ENCODE measurements around the gene INPP4B.

The INPP4B gene

GRCh38 chr4:142373610-142374009, 472.5 kb downstream of the INPP4B start:
- Histone ChIP-seq H4K20me1 (ENCODE audit: insufficient read depth, low read length) (no peaks in the 10 kb centered on the region), H3K9me3 (ENCODE audit: low read length) (no peaks in the 10 kb centered on the region), H3K4me3 (ENCODE audit: low read depth, low read length, poor library complexity, severe bottlenecking) (no peak overlapping the region), H2AFZ (ENCODE audit: low read length) (no peak overlapping the region), H3K36me3 (ENCODE audit: insufficient read depth, low read length) (no peaks in the 10 kb centered on the region), H3F3A (ENCODE audit: insufficient read depth, low read length) (no peaks in the 10 kb centered on the region), H3K4me1 (ENCODE audit: insufficient read depth, low read length, severe bottlenecking) (no peaks in the 10 kb centered on the region), H3K4me2 (ENCODE audit: low read length) (no peak overlapping the region), H3K27me3 (ENCODE audit: insufficient read depth, low read length) (no peaks in the 10 kb centered on the region), H3K79me2 (ENCODE audit: insufficient read depth, low read length) (no peaks in the 10 kb centered on the region), H3K9ac (ENCODE audit: low read length) (no peak overlapping the region), H3K27ac (ENCODE audit: low read depth, low read length, poor library complexity, severe bottlenecking) (no peak overlapping the region), H3K9me2 (ENCODE audit: low read depth, low read length) (no peaks in the 10 kb centered on the region)
- TF ChIP-seq CTCF (IDR thresholded peaks at IDR 0.05; ENCODE audit: low read length) (no peak), EZH2 (IDR thresholded peaks at IDR 0.05; ENCODE audit: borderline replicate concordance, low read length) (no peak)

GRCh38 chr4:142372530-142373260, 473.4 kb downstream of the INPP4B start:
- no peaks in the 10 kb centered on the region for H3K9me3 ChIP-seq (ENCODE audit: low read length)
- H3K9ac ChIP-seq (ENCODE audit: low read length) = no peak overlapping the region
- no peak overlapping the region for H3K27ac ChIP-seq (ENCODE audit: low read depth, low read length, poor library complexity, severe bottlenecking)
- H3K36me3 ChIP-seq (ENCODE audit: insufficient read depth, low read length) = no peaks in the 10 kb centered on the region
- no peak for TF ChIP-seq CTCF (IDR thresholded peaks at IDR 0.05; ENCODE audit: low read length)
- TF ChIP-seq EZH2 (IDR thresholded peaks at IDR 0.05; ENCODE audit: borderline replicate concordance, low read length) = no peak
- no peak overlapping the region for H2AFZ ChIP-seq (ENCODE audit: low read length)
- H3K79me2 ChIP-seq (ENCODE audit: insufficient read depth, low read length) = no peaks in the 10 kb centered on the region
- no peaks in the 10 kb centered on the region for H3K27me3 ChIP-seq (ENCODE audit: insufficient read depth, low read length)
- H4K20me1 ChIP-seq (ENCODE audit: insufficient read depth, low read length) = no peaks in the 10 kb centered on the region
- no peak overlapping the region for H3K4me3 ChIP-seq (ENCODE audit: low read depth, low read length, poor library complexity, severe bottlenecking)
- H3K4me1 ChIP-seq (ENCODE audit: insufficient read depth, low read length, severe bottlenecking) = no peaks in the 10 kb centered on the region
- H3F3A ChIP-seq (ENCODE audit: insufficient read depth, low read length) = no peaks in the 10 kb centered on the region
- no peaks in the 10 kb centered on the region for H3K9me2 ChIP-seq (ENCODE audit: low read depth, low read length)
- no peak overlapping the region for H3K4me2 ChIP-seq (ENCODE audit: low read length)

GRCh38 chr4:142369141-142369540, 477.0 kb downstream of the INPP4B start:
- H3F3A ChIP-seq (ENCODE audit: insufficient read depth, low read length) = no peaks in the 10 kb centered on the region
- no peaks in the 10 kb centered on the region for H3K27me3 ChIP-seq (ENCODE audit: insufficient read depth, low read length)
- no peaks in the 10 kb centered on the region for H3K9me2 ChIP-seq (ENCODE audit: low read depth, low read length)
- no peak overlapping the region for H3K4me2 ChIP-seq (ENCODE audit: low read length)
- no peak for TF ChIP-seq CTCF (IDR thresholded peaks at IDR 0.05; ENCODE audit: low read length)
- TF ChIP-seq EZH2 (IDR thresholded peaks at IDR 0.05; ENCODE audit: borderline replicate concordance, low read length) = no peak
- H3K79me2 ChIP-seq (ENCODE audit: insufficient read depth, low read length) = no peaks in the 10 kb centered on the region
- H4K20me1 ChIP-seq (ENCODE audit: insufficient read depth, low read length) = no peaks in the 10 kb centered on the region
- H3K4me1 ChIP-seq (ENCODE audit: insufficient read depth, low read length, severe bottlenecking) = no peaks in the 10 kb centered on the region
- no peaks in the 10 kb centered on the region for H3K9me3 ChIP-seq (ENCODE audit: low read length)
- H3K4me3 ChIP-seq (ENCODE audit: low read depth, low read length, poor library complexity, severe bottlenecking) = no peak overlapping the region
- H2AFZ ChIP-seq (ENCODE audit: low read length) = no peak overlapping the region
- no peak overlapping the region for H3K9ac ChIP-seq (ENCODE audit: low read length)
- H3K36me3 ChIP-seq (ENCODE audit: insufficient read depth, low read length) = no peaks in the 10 kb centered on the region
- no peak overlapping the region for H3K27ac ChIP-seq (ENCODE audit: low read depth, low read length, poor library complexity, severe bottlenecking)
